K562 (cell line): ENCODE measurements around the gene POLR3E. TPM values are rescaled to one million over a fixed set of nuclear protein-coding genes. Genes with fewer than 3 reads are reported as not detected.
A peak's percentile ranks its signal among the peaks of the same experiment; 100 is the strongest.

Source experiments
- ARID3B ChIP-seq: fragments of 250-450 bp; sonication (Bioruptor Pico); IDR thresholded peaks from 2 replicates; pipeline ENCODE4 v1.4.0; 2020; ENCODE audit warnings: borderline replicate concordance
- CREB3L1 ChIP-seq: fragments of 450-650 bp; IDR thresholded peaks from 2 replicates; pipeline ENCODE4 v1.6.1; 2014; ENCODE audit warnings: low read depth, mild to moderate bottlenecking, moderate library complexity, borderline replicate concordance
- FIP1L1 ChIP-seq: fragments of 200-400 bp; formaldehyde crosslinking; IDR thresholded peaks from 2 replicates; pipeline ENCODE4 v1.6.1; 2018; ENCODE audit warnings: mild to moderate bottlenecking, low read depth, low read length; ENCODE audit not compliant: poor library complexity, severe bottlenecking
- KLF13 ChIP-seq: fragments of 450-650 bp; IDR thresholded peaks from 2 replicates; pipeline ENCODE4 v1.6.1; 2016; ENCODE audit warnings: missing genetic modification characterization, low read depth, mild to moderate bottlenecking, missing compliant biosample characterization, moderate library complexity, borderline replicate concordance
- MCM3 ChIP-seq: fragments of 450-650 bp; IDR thresholded peaks from 2 replicates; pipeline ENCODE4 v1.6.1; 2016
- MTA1 ChIP-seq: fragments of 450-650 bp; IDR thresholded peaks from 2 replicates; pipeline ENCODE4 v1.6.1; 2017; ENCODE audit warnings: borderline replicate concordance
- MXI1 ChIP-seq: IDR thresholded peaks from 2 replicates; pipeline ENCODE4 v1.6.1; 2011; ENCODE audit warnings: low read depth, mild to moderate bottlenecking, improper control_type of control experiment, low read length
- NR2C2 ChIP-seq, 2 experiments: fragments of 200-800 bp in 1 of 2; sonication (Bioruptor generic) in 1 of 2; sonication (generic) in 1 of 2; formaldehyde crosslinking in 1 of 2; IDR thresholded peaks; 2 replicates each; pipeline versions ENCODE4 v1.6.1 to v1.8.0; 2016 to 2022; ENCODE audit warnings: mild to moderate bottlenecking in 1 of 2, missing compliant biosample characterization in 1 of 2, missing genetic modification characterization in 1 of 2, missing genetic modification reagents in 1 of 2
- PTBP1 ChIP-seq: fragments of 200-400 bp; formaldehyde crosslinking; IDR thresholded peaks from 2 replicates; pipeline ENCODE4 v1.6.1; 2017; ENCODE audit warnings: low read depth, low read length
- REST ChIP-seq, 2 experiments: fragments of 450-650 bp; formaldehyde crosslinking in 1 of 2; IDR thresholded peaks; 2 replicates each; pipeline versions ENCODE4 v1.4.0 to v1.6.1; 2014 to 2020; ENCODE audit warnings: mild to moderate bottlenecking in 2 of 2, borderline replicate concordance in 1 of 2, low read depth in 1 of 2
- SIN3A ChIP-seq, 2 experiments: fragments of 150-350 bp in 1 of 2; IDR thresholded peaks; 2 replicates each; pipeline ENCODE4 v1.6.1; 2011 to 2016; ENCODE audit warnings: borderline replicate concordance in 2 of 2, low read depth in 2 of 2, low read length in 2 of 2, mild to moderate bottlenecking in 2 of 2, moderate library complexity in 2 of 2; ENCODE audit not compliant: control insufficient read depth in 1 of 2
- TCFL5 ChIP-seq: fragments of 250-450 bp; sonication (Bioruptor Pico); conservative IDR thresholded peaks from 2 replicates; pipeline ENCODE4 v1.6.1; 2021; ENCODE audit warnings: mild to moderate bottlenecking, moderate library complexity, matching md5 sums
- ZNF124 ChIP-seq: sonication (generic); formaldehyde crosslinking; IDR thresholded peaks from 2 replicates; pipeline ENCODE4 v1.8.1; 2022; ENCODE audit warnings: missing genetic modification reagents
- ZNF274 ChIP-seq: IDR thresholded peaks from 2 replicates; pipeline ENCODE4 v1.6.1; 2011; ENCODE audit warnings: low read depth, mild to moderate bottlenecking, low read length, moderate library complexity, borderline replicate concordance
- ZNF324 ChIP-seq: fragments of 250-450 bp; sonication (Bioruptor Pico); IDR thresholded peaks from 2 replicates; pipeline ENCODE4 v1.4.0; 2020; ENCODE audit warnings: mild to moderate bottlenecking
- polyA plus RNA-seq, 8 experiments: library from polyadenylated mRNA; depleted of rRNA in 4 of 8; stranded (reverse) in 5 of 8; unstranded in 3 of 8; fragments of >200 nt; fragmentation: Nextera tagmentation in 2 of 8; fragmentation: Illumina TruSeq in 1 of 8; extraction: Ambion mirVana in 2 of 8; extraction: Trizol in 1 of 8; gene quantifications; 2 replicates each; pipeline versions ENCODE4 v1.2.1 to v1.2.3, GENCODE V29; 2011 to 2014; ENCODE audit warnings: inconsistent platforms in 1 of 8, missing spikeins in 1 of 8
- total RNA-seq, 7 experiments: library from RNA; depleted of rRNA in 6 of 7; stranded (reverse); fragments of >200 nt in 6 of 7; fragmentation: Illumina TruSeq in 2 of 7; extraction: Trizol in 2 of 7; gene quantifications; 2 replicates each; pipeline versions ENCODE4 v1.2.1 to v1.2.3, GENCODE V29; 2011 to 2021; ENCODE audit warnings: low replicate concordance in 1 of 7

Gene POLR3E
- total and polyA plus RNA-seq, 9 of the 15 experiments (the other 6 are each of a cell fraction or from before 2014, with no cell fraction given), result 17.7 to 151 (median 82.6) TPM

GRCh38 chr16:22374311-22375116 lies 77.3 kb downstream of the POLR3E start, which contains the start of gene CDR2 (continued):
- peak; percentile 99 for TF ChIP-seq CREB3L1
- no peak for TF ChIP-seq ZNF274
- 0 out of 2 replicates have a peak, but pooled peaks have one; percentile 24 for TF ChIP-seq KLF13 (tag)
- peak; percentile 44 to 76; a peak in 3 of 4 replicates for TF ChIP-seq SIN3A (IDR thresholded peaks at IDR 0.05; ENCODE audit: borderline replicate concordance in 2 of 2, control insufficient read depth in 1 of 2, low read depth in 2 of 2, low read length in 2 of 2)
- no peak for TF ChIP-seq ZNF124 (CRISPR knock-in tag)
- TF ChIP-seq PTBP1, result no peak
- TF ChIP-seq TCFL5 (CRISPR knock-in tag), result no peak
- no peak for TF ChIP-seq MCM3
- no peak for TF ChIP-seq ZNF324 (CRISPR knock-in tag)
- TF ChIP-seq NR2C2 (CRISPR knock-in tag; IDR thresholded peaks at IDR 0.05), result no peak
- no peak; the same call in 1 of the 2 replicates for TF ChIP-seq NR2C2 (tag; IDR thresholded peaks at IDR 0.05)
- no peak for TF ChIP-seq ARID3B (CRISPR knock-in tag)
- peak; percentile 69 for TF ChIP-seq REST (IDR thresholded peaks at IDR 0.05; ENCODE audit: borderline replicate concordance)
- TF ChIP-seq REST (CRISPR knock-in tag; IDR thresholded peaks at IDR 0.05; ENCODE audit: low read depth), result no peak
- TF ChIP-seq MXI1, result peak; percentile 48; the same call in 1 of the 2 replicates
- no peak for TF ChIP-seq MTA1
- TF ChIP-seq FIP1L1, result peak; percentile 66
